Parathyroid adenoma (tissue), 2 donors: ENCODE measurements around the gene BRI3.

ENCODE experiments used
- H2AFZ ChIP-seq: fragments of 300-600 bp; sonication (generic); one replicate; pipeline ENCODE4 v1.7.0; 2017; ENCODE audit warnings: antibody characterized with exemption, mild to moderate bottlenecking
- H3K27ac ChIP-seq: fragments of 300-600 bp; sonication (generic); one replicate; pipeline ENCODE4 v1.7.0; 2017
- H3K27me3 ChIP-seq: fragments of 300-600 bp; sonication (generic); one replicate; pipeline ENCODE4 v1.7.0; 2017; ENCODE audit warnings: low read length; ENCODE audit not compliant: control insufficient read depth, insufficient read depth
- H3K36me3 ChIP-seq: fragments of 300-600 bp; sonication (generic); one replicate; pipeline ENCODE4 v1.7.0; 2017; ENCODE audit warnings: low read length; ENCODE audit not compliant: control insufficient read depth, insufficient read depth
- H3K4me1 ChIP-seq: fragments of 300-600 bp; sonication (generic); one replicate; pipeline ENCODE4 v1.7.0; 2017; ENCODE audit warnings: control low read depth
- H3K4me2 ChIP-seq: fragments of 300-600 bp; sonication (generic); one replicate; pipeline ENCODE4 v1.7.0; 2017; ENCODE audit warnings: low read length
- H3K4me3 ChIP-seq: fragments of 300-600 bp; sonication (generic); one replicate; pipeline ENCODE4 v1.7.0; 2017; ENCODE audit warnings: low read depth, low read length
- H3K79me2 ChIP-seq: fragments of 300-600 bp; sonication (generic); one replicate; pipeline ENCODE4 v1.7.0; 2017; ENCODE audit warnings: control low read depth
- H3K9ac ChIP-seq: fragments of 300-600 bp; sonication (generic); one replicate; pipeline ENCODE4 v1.7.0; 2017; ENCODE audit warnings: mild to moderate bottlenecking
- H3K9me3 ChIP-seq: fragments of 300-600 bp; sonication (generic); one replicate; pipeline ENCODE4 v1.7.0; 2017; ENCODE audit warnings: low read length; ENCODE audit not compliant: control insufficient read depth
- TF ChIP-seq, protein P1 (sequence below): fragments of 300-600 bp; sonication (generic); IDR thresholded peaks from one replicate; pipeline ENCODE4 v1.7.0; 2017; ENCODE audit warnings: antibody characterized with exemption, mild to moderate bottlenecking
- donor health status: primary hyperparathyroidism.

Gene BRI3

GRCh38 chr7:98287486-98287959, 6.0 kb downstream of the BRI3 start:
- peaks cover 17% of the 10 kb centered on the region for H3K79me2 ChIP-seq
- H3K9ac ChIP-seq, result no peak overlapping the region
- no peak overlapping the region for H3K27ac ChIP-seq
- H2AFZ ChIP-seq, result no peak overlapping the region
- no peaks in the 10 kb centered on the region for H3K36me3 ChIP-seq
- H3K4me2 ChIP-seq, result no peak overlapping the region
- H3K27me3 ChIP-seq, result no peaks in the 10 kb centered on the region
- TF ChIP-seq, protein P1, sequence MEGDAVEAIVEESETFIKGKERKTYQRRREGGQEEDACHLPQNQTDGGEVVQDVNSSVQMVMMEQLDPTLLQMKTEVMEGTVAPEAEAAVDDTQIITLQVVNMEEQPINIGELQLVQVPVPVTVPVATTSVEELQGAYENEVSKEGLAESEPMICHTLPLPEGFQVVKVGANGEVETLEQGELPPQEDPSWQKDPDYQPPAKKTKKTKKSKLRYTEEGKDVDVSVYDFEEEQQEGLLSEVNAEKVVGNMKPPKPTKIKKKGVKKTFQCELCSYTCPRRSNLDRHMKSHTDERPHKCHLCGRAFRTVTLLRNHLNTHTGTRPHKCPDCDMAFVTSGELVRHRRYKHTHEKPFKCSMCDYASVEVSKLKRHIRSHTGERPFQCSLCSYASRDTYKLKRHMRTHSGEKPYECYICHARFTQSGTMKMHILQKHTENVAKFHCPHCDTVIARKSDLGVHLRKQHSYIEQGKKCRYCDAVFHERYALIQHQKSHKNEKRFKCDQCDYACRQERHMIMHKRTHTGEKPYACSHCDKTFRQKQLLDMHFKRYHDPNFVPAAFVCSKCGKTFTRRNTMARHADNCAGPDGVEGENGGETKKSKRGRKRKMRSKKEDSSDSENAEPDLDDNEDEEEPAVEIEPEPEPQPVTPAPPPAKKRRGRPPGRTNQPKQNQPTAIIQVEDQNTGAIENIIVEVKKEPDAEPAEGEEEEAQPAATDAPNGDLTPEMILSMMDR, result no peak
- H3K9me3 ChIP-seq, result no peaks in the 10 kb centered on the region
- peaks cover 3% of the 10 kb centered on the region for H3K4me1 ChIP-seq
- H3K4me3 ChIP-seq, result no peak overlapping the region

GRCh38 chr7:98288064-98288823, 6.8 kb downstream of the BRI3 start:
- no peaks in the 10 kb centered on the region for H3K9me3 ChIP-seq
- H2AFZ ChIP-seq, result no peak overlapping the region
- TF ChIP-seq, protein P1, result no peak
- peaks cover 15% of the 10 kb centered on the region for H3K79me2 ChIP-seq
- H3K9ac ChIP-seq, result no peak overlapping the region
- H3K4me1 ChIP-seq, result no peaks in the 10 kb centered on the region
- H3K36me3 ChIP-seq, result no peaks in the 10 kb centered on the region
- H3K4me3 ChIP-seq, result no peak overlapping the region
- no peaks in the 10 kb centered on the region for H3K27me3 ChIP-seq
- H3K4me2 ChIP-seq, result no peak overlapping the region
- H3K27ac ChIP-seq, result no peak overlapping the region

DNA sequence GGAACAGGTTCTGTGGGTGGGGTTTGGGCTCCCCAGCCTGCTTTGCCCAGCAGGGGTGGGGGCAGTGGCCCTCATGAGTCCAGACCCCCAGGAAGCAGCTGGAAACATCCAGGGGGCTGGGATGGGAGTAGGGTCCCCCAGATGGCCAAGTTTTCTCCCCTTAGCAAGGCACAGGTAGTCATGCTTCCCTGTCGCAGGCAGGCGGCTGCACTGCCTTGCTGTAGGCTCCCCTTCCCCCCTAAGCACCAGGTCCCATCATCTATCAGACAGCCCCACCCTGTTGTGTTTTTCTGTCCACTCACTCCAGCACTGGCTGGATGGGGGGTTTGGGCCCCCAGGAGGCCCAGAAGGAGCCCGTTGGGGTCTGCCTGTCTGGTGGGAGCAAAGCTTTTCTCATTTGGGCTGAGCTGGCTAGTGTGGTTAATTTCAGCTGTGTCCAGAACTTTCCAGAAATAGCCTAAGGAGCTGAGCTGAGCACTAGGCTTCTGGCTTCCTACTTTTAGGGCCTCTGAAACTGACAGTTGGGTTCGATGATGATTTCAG, 7.9 kb downstream of the BRI3 start:
- Histone ChIP-seq H3K4me2 (no peak overlapping the region), H3K79me2 (peaks cover 7% of the 10 kb centered on the region), H3K4me1 (no peaks in the 10 kb centered on the region), H3K9ac (no peak overlapping the region), H2AFZ (no peak overlapping the region), H3K36me3 (no peaks in the 10 kb centered on the region), H3K4me3 (no peak overlapping the region), H3K9me3 (no peaks in the 10 kb centered on the region), H3K27ac (no peak overlapping the region), H3K27me3 (no peaks in the 10 kb centered on the region)
- TF ChIP-seq, protein P1, result no peak

DNA sequence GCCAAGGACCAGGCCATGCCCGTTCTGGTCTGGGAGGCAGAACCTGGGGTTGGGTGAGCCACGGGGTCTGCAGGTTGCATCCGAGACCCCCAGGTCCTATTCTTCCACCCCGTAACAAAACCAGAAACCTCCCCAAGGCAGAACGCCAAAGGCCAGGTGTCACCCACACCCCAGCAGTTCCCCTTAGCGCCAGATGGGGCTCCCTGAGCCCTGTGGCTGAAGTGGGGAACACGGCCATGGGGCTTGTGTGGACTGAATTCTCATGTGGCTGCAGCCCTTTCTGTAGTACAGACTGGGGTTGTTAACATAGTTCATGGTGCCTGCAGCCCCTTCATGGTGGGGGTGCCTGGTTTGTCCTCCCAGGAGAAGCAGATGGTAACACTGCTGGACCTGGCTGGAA, 10.2 kb downstream of the BRI3 start:
- no peaks in the 10 kb centered on the region for H3K36me3 ChIP-seq
- no peak overlapping the region for H2AFZ ChIP-seq
- H3K27me3 ChIP-seq, result no peaks in the 10 kb centered on the region
- no peak overlapping the region for H3K9ac ChIP-seq
- no peaks in the 10 kb centered on the region for H3K4me1 ChIP-seq
- TF ChIP-seq, protein P1, result no peak
- H3K4me2 ChIP-seq, result no peak overlapping the region
- H3K79me2 ChIP-seq, result no peaks in the 10 kb centered on the region
- no peak overlapping the region for H3K4me3 ChIP-seq
- no peak overlapping the region for H3K27ac ChIP-seq
- no peaks in the 10 kb centered on the region for H3K9me3 ChIP-seq
